OCI-LY7 (cell line): ENCODE measurements around the gene DOCK3. TPM values are rescaled to one million over a fixed set of nuclear protein-coding genes. Genes with fewer than 3 reads are reported as not detected.

ENCODE experiments used
- BruUV-seq: library from RNA; stranded (reverse); fragments of 400-500 nt; replicated peaks from 2 replicates; lab custom pipeline; 2021; lab: Mats Ljungman, UMichigan
- CTCF ChIA-PET: fragments of 300-600 bp; sonication (Branson Sonifier 250); formaldehyde crosslinking; loops from one replicate; lab custom pipeline; 2022; ENCODE audit warnings: antibody characterized with exemption; ENCODE audit not compliant: unreplicated experiment; lab: Charles Lee
- POLR2A ChIA-PET: fragments of 300-600 bp; sonication (Branson Sonifier 250); formaldehyde crosslinking; loops from one replicate; lab custom pipeline; 2022; ENCODE audit warnings: antibody characterized with exemption; lab: Charles Lee
- DNase-seq: peaks from one replicate; pipeline ENCODE4 v3.0.0-alpha.2; 2015; ENCODE audit warnings: low spot score
- H2AFZ ChIP-seq: fragments of 200-600 bp; sonication (generic), shearing (Covaris generic); 2 replicates; pipeline ENCODE4 v1.6.1; 2014; ENCODE audit warnings: mild to moderate bottlenecking, antibody characterized with exemption, low read length, moderate library complexity
- H3K27ac ChIP-seq: fragments of 200-600 bp; sonication (generic); 2 replicates; pipeline ENCODE4 v1.5.1; 2014; ENCODE audit warnings: mixed run types, low read depth, mild to moderate bottlenecking, moderate library complexity, low read length, inconsistent platforms; ENCODE audit not compliant: poor library complexity, severe bottlenecking
- H3K36me3 ChIP-seq: fragments of 200-600 bp; sonication (generic); 2 replicates; pipeline ENCODE4 v1.6.1; 2014; ENCODE audit warnings: mild to moderate bottlenecking, antibody characterized with exemption, low read length, moderate library complexity, mixed read lengths; ENCODE audit not compliant: insufficient read depth
- H3K4me1 ChIP-seq: fragments of 200-600 bp; sonication (generic); 2 replicates; pipeline ENCODE4 v1.5.1; 2014; ENCODE audit warnings: mild to moderate bottlenecking, low read length; ENCODE audit not compliant: insufficient read depth, poor library complexity, severe bottlenecking
- H3K4me2 ChIP-seq: fragments of 200-600 bp; sonication (generic); 2 replicates; pipeline ENCODE4 v1.6.1; 2014; ENCODE audit warnings: mild to moderate bottlenecking, low read length
- H3K4me3 ChIP-seq: fragments of 200-600 bp; sonication (generic); 2 replicates; pipeline ENCODE4 v1.5.1; 2014; ENCODE audit warnings: mild to moderate bottlenecking, low read depth, low read length; ENCODE audit not compliant: poor library complexity, severe bottlenecking
- H3K79me2 ChIP-seq: fragments of 200-600 bp; sonication (generic); 2 replicates; pipeline ENCODE4 v1.6.1; 2016; ENCODE audit warnings: low read depth, mild to moderate bottlenecking, low read length, moderate library complexity, mixed read lengths; ENCODE audit not compliant: insufficient read depth
- H3K9me2 ChIP-seq: fragments of 200-600 bp; sonication (generic); 2 replicates; pipeline ENCODE4 v1.6.1; 2016; ENCODE audit warnings: mild to moderate bottlenecking, low read length, mixed read lengths; ENCODE audit not compliant: insufficient read depth
- H3K9me3 ChIP-seq: fragments of 200-600 bp; sonication (generic); 2 replicates; pipeline ENCODE4 v1.6.1; 2014; ENCODE audit warnings: mild to moderate bottlenecking, mixed run types, low read length, mixed read lengths
- H4K20me1 ChIP-seq: fragments of 200-600 bp; sonication (generic); 2 replicates; pipeline ENCODE4 v1.6.1; 2014; ENCODE audit warnings: mild to moderate bottlenecking, antibody characterized with exemption, low read length, moderate library complexity, mixed read lengths; ENCODE audit not compliant: insufficient read depth
- EZH2phosphoT487 ChIP-seq: fragments of 200-600 bp; sonication (generic); IDR thresholded peaks from 2 replicates; pipeline ENCODE4 v1.6.1; 2018; ENCODE audit warnings: low read depth, borderline replicate concordance, mild to moderate bottlenecking, mixed run types, antibody characterized with exemption, low read length, moderate library complexity, mixed read lengths
- intact Hi-C: fragments of 100-400 bp; cut with micrococcal nuclease; formaldehyde crosslinking; loops from one replicate; pipeline ENCODE4 v1.10.0; 2022; ENCODE audit not compliant: unreplicated experiment
- total RNA-seq, 2 experiments: library from RNA; depleted of rRNA in 1 of 2; stranded (reverse); fragments of >200 nt in 1 of 2; shearing (Covaris generic) in 1 of 2; gene quantifications; 2 replicates each; pipeline ENCODE4 v1.2.3, GENCODE V29; 2014 to 2022
- TF ChIP-seq, protein P1 (sequence below): fragments of 200-600 bp; sonication (generic); conservative IDR thresholded peaks from 2 replicates; pipeline ENCODE4 v1.5.1; 2014; ENCODE audit warnings: mild to moderate bottlenecking, antibody characterized with exemption, low read length, moderate library complexity, mixed read lengths

Gene DOCK3
- total RNA-seq, 2 experiments from 2014 or later, result not detected

DNA sequence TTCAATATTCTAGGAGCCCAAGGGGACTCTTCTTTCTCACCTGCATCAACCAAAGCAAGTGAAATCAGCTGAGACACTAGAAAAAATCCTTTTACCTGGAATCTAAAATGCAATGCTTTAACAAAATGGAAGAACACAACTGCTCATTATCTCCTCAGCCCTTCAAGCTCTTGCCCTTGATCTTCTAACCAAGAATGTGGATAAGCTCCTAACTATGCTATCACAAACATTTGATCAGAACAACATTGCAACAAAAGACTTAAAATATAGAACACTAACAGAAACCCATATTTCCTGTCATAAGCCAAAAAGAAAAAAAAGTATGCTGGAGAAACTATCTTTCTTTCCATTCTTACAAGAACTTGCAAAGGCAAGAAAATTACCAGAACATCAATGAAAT lies 728.9 kb downstream of the DOCK3 start:
- TF ChIP-seq EZH2phosphoT487, result no peak
- TF ChIP-seq, protein P1, sequence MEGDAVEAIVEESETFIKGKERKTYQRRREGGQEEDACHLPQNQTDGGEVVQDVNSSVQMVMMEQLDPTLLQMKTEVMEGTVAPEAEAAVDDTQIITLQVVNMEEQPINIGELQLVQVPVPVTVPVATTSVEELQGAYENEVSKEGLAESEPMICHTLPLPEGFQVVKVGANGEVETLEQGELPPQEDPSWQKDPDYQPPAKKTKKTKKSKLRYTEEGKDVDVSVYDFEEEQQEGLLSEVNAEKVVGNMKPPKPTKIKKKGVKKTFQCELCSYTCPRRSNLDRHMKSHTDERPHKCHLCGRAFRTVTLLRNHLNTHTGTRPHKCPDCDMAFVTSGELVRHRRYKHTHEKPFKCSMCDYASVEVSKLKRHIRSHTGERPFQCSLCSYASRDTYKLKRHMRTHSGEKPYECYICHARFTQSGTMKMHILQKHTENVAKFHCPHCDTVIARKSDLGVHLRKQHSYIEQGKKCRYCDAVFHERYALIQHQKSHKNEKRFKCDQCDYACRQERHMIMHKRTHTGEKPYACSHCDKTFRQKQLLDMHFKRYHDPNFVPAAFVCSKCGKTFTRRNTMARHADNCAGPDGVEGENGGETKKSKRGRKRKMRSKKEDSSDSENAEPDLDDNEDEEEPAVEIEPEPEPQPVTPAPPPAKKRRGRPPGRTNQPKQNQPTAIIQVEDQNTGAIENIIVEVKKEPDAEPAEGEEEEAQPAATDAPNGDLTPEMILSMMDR, result no peak
- CTCF ChIA-PET, result no interaction called here

DNA sequence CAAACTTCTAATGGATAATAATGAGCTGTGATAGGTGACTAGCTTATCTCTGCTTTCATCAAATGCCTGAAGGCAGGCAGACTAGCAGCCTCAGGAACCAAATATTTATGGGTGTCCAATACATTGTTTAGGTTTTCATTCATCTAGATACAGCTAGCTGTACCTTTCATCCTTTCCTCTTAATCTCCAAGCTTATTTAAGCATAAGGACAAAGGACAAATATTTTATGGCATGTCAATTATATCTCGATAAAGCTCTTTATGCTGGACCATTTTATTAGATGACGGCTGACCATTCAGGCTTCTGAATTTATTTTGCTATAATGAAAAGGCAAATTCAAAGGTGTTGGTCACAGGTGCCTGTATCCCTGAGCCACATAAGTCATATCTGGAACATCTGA lies 733.3 kb downstream of the DOCK3 start:
- DNase-seq, result no peak
- no peak overlapping the region for H3K27ac ChIP-seq
- H3K4me1 ChIP-seq, result no peaks in the 10 kb centered on the region
- intact Hi-C loops, result no loop called here
- H3K36me3 ChIP-seq, result peaks cover 81% of the 10 kb centered on the region
- TF ChIP-seq, protein P1, result no peak
- no peak for TF ChIP-seq EZH2phosphoT487
- no peak overlapping the region for H3K4me2 ChIP-seq
- H4K20me1 ChIP-seq, result no peaks in the 10 kb centered on the region
- ChIA-PET POLR2A (interaction anchor here (0.6 to 1.5 kb wide), 4 partner anchors 9 to 581 kb away, joined by 3 to 4 read pairs (median 3); no protein-coding TSS in a partner anchor), CTCF (no interaction called here)
- no TSS peak for BruUV-seq
- H3K9me2 ChIP-seq, result no peaks in the 10 kb centered on the region
- H3K79me2 ChIP-seq, result no peaks in the 10 kb centered on the region
- no peak overlapping the region for H2AFZ ChIP-seq
- no peak overlapping the region for H3K4me3 ChIP-seq
- no peaks in the 10 kb centered on the region for H3K9me3 ChIP-seq

More for the DNA sequence above, 728.9 kb downstream of the DOCK3 start:
- Histone ChIP-seq H3K4me3 (no peak overlapping the region), H3K4me2 (no peak overlapping the region), H4K20me1 (no peaks in the 10 kb centered on the region), H3K4me1 (no peaks in the 10 kb centered on the region), H3K9me2 (no peaks in the 10 kb centered on the region), H3K9me3 (no peaks in the 10 kb centered on the region), H3K79me2 (no peaks in the 10 kb centered on the region), H3K36me3 (peaks cover 78% of the 10 kb centered on the region), H2AFZ (no peak overlapping the region), H3K27ac (no peak overlapping the region)
- DNase-seq, result no peak
- POLR2A ChIA-PET, result no interaction called here
- no TSS peak for BruUV-seq
- intact Hi-C loops, result no loop called here

- Histone ChIP-seq H3K9me3 (no peaks in the 10 kb centered on the region), H3K4me3 (no peak overlapping the region), H3K79me2 (no peaks in the 10 kb centered on the region), H3K27ac (no peak overlapping the region), H3K4me1 (no peaks in the 10 kb centered on the region), H3K4me2 (no peak overlapping the region), H2AFZ (no peak overlapping the region), H3K9me2 (no peaks in the 10 kb centered on the region), H4K20me1 (no peaks in the 10 kb centered on the region; the same call in 1 of the 2 replicates), H3K36me3 (peaks cover 81% of the 10 kb centered on the region)
- CTCF ChIA-PET, result no interaction called here
- no peak for DNase-seq
- POLR2A ChIA-PET, result no interaction called here
- TF ChIP-seq, protein P1, result no peak
- no peak for TF ChIP-seq EZH2phosphoT487
- no TSS peak for BruUV-seq
- intact Hi-C loops, result no loop called here
Observed at GRCh38 chr3:51408813-51409212, 734.1 kb downstream of the DOCK3 start.
